Glomerular endothelial cell (primary cell): Measurements from ENCODE around the gene TSPEAR. TPM values are rescaled to one million over a fixed set of nuclear protein-coding genes. Genes with fewer than 3 reads are reported as not detected.
"Not testable (repeated sequence)": the region's sequence is repeated elsewhere in the genome, so short reads cannot be mapped to it uniquely, and the experiment has no call there.

Source experiments
- DNase-seq: peaks from one replicate; pipeline ENCODE4 v3.0.0-alpha.2; 2011; ENCODE audit warnings: low read depth, low spot score; ENCODE audit errors: extremely low read depth
- total RNA-seq: library from RNA; depleted of rRNA; stranded (reverse); fragments of >200 nt; gene quantifications from 2 replicates; pipeline ENCODE4 v1.2.3, GENCODE V29; 2015

TSPEAR gene
- total RNA-seq, 1 donor from 2014 or later = 0.12 TPM

- no peak for DNase-seq
Measured at GRCh38 chr21:44595524-44595923, 115.8 kb downstream of the TSPEAR start.

- DNase-seq = no peak
Measured at GRCh38 chr21:44594406-44594916, 116.9 kb downstream of the TSPEAR start.

- no peak for DNase-seq
Measured at GRCh38 chr21:44593598-44594405, 117.6 kb downstream of the TSPEAR start.

DNA sequence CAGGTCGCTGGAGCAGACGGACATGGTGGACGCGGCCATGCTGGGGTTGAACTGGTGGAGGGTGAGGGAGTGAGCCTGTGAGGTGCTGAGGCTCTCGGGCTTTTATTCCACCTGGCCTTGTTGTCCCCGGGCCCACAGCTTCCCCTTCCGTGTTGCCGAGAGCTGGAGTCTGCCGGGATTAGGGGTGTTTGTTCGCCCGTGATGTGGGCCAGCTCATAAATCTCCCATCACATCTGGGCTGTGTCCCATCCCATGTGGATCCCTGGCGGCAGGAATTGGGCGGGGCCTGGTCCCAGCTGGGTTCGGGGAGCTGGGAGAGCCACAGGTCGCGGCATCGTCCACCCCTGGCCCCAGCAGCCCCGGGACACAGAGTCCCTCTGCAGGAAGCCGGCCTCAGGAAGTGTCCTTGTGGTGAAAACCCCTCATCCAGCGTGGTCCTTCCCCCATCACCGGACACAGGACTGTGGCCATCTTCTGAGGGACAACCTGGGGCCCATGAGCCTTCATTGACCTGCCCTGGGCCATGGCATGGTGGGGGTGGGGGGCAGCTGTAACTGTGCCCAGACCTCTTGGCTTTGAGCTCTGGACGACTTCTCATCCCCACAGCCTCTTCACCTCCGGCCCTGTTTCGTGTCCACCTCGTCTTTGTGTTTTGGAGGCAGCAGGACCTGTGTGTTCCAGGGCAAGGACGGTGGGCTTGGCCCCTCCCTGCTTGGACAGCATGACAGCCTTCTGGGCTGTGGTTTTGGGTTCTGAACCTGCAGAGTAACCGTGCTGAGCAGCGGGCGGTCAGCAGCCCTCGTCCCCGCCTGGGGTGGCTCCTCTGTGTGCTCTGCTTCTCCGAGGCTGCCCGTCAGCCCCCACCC is 118.7 kb downstream of the TSPEAR start, which contains the start of gene KRTAP10-6:
TSS of gene KRTAP10-6 (minus strand) at position 60 of the 866 bp plus-strand sequence. CDS start at position 39, 21 bp downstream.
- DNase-seq = no peak

- DNase-seq = not testable (repeated sequence)
Measured at GRCh38 chr21:44591801-44592130, 119.6 kb downstream of the TSPEAR start.

DNA sequence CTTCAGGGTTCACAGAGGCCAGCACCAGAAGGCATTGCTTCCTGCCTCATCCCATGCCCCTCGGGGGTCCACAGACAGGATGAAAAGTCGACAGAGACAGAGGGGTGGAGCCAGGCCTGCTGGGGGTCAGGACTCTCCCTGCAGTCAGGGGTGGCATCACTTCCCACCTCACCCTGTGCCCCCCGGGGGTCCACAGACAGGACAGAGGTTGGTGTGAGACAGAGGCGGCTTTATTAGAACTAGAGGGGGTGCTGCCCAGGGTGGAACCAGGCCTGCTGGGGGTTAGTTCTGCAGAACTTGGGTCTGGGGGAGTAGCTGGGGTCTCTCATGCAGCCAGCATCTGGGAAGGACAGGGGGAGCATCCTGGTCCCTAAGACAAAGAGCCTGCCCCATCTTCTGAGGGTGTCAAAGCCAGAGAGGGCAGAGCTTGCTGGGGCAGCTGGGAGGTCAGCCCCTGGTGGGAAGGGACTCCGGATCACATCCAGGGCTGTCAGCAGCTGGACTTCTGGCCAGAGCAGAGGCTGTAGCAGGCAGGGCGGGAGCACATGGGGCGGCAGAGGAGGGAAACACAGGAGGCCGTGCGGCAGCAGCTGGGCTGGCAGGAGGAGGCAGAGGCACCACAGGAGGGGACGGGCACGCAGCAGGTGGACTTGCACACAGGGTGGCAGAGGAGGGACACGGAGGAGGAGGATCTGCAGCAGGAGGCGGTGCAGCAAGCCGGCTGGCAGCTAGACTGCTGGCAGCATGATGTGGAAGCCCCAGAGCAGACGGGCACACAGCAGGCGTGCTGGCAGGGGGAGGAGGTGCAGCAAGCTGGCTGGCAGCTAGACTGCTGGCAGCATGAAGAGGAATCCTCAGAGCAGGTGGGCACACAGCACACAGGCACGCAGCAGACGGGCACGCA is 120.2 kb downstream of the TSPEAR start:
- not testable (repeated sequence) for DNase-seq

DNA sequence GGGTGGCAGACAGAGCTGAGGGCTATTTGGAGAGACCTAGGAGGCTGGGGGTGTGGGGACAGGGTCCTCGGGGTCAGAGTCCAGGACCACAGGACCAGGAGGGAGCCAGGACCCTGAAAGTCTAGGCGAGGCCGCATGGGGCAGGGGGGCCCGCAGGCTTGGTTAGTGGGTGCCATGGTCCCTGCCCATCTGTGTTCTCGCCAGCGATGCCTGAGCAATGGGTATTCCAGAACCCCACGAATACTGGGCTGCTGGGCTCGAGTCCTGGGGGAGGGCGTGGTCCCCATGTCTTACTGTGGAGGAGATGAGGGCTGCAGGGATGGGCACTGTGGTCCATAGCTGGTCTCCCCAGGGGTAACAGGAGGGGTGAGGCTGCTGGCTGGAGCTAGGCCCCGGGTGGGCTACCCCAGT is 121.1 kb downstream of the TSPEAR start:
- DNase-seq = no peak

DNA sequence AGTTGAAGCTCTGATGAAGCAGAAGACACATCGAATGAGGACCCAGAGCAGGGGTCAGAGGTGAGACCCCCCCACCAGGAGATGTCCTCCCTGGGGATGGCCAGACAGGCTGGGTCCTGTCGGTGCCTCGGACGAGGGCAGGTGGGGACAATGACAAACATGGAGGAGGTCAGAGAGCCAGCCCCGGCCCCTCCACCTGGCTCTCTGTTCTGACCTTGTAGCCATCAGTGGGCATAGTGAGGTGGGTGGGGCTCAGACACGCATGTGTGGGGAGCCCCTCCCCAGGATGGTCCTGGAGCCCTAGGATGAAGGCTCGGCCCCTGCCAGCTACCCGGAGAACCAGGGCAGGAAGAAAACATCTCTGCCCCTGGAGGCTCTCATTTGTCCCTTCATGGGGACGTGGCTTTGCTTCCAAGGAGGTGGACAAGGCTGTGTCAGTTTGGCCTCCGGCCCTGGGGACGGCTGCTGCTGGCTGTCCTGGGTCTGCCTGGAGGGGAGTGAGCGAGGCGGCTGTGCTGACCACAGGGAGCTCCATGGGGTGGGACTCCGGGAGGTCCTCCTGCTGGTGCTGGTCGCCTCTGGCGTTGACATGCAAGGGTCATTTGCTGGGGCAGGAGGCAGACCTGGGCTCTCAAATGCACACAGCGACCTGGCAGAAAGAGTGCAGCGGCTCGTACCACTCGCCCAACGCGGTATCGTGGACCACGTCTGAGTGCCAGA is 121.6 kb downstream of the TSPEAR start:
- DNase-seq = no peak

- no peak for DNase-seq
Measured at GRCh38 chr21:44589094-44589493, 122.3 kb downstream of the TSPEAR start.

DNA sequence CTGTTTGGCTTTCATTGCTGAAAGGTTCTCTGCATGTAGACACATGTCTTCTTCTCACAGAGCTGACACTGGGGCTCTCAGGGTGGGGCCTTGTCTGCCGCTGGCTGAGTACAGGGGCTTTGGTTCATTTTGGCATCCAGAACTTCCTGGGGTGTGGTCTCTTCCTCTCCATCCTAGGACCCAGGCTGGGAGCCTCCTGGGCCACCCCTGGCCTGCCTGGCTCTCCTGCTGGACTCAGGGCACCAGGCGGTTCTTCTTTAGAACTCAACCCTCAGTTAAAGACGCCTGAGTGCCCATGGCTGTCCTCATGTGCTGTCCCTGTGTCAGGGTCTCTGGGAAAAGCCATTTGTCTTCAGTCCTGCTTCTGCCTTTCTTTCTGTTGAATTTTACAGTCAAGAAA is 125.5 kb downstream of the TSPEAR start:
- DNase-seq = no peak

DNA sequence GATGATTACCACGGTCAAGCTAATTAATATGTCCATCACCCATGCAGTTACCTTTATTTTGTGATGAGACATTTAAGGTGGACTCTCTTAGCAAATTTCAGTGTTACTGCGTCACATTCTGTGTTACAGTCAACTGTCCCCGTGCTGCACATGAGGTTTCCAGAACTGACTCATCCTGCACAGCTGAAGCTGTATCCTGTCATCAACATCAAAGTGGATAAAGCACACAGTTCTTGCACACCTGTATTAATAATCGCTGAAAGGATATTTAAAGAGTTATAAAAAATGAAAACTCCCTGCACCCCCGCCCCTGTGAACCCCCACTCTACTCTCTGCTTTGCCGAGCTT is 127.6 kb downstream of the TSPEAR start:
- DNase-seq = no peak

DNA sequence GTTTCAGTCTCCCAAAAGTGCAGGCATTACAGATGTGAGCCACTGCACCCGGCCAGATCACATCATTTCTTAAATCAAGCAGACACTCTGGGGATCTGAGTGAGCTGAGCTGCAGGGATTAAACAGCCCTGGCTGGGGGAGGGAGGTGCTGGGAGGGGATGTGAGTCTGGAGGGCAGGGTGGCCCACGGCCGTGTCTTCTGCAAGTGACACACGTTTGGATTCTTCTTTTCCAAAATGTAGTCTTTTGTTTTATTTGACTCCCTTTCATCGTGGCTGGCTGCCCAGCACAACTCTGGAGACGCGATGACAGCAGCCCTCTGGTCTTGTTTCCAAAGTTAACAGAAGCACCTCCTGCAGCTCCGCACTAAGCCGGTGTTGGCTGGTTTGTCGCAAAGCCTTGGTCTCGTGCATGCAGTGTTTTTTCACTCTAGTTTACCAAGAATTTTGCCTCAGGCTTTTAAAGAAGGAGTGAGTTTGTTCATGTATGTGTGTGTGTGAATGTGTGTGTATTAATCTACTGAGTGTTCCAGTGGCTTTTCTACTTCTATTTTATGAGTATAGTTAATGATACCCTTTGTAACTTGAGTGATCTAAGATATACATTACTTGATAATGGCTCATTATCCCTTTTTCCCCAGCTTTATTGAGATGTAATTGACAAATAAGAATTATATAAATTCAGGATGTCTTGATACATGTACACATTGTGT is 128.1 kb downstream of the TSPEAR start:
- no peak for DNase-seq

DNA sequence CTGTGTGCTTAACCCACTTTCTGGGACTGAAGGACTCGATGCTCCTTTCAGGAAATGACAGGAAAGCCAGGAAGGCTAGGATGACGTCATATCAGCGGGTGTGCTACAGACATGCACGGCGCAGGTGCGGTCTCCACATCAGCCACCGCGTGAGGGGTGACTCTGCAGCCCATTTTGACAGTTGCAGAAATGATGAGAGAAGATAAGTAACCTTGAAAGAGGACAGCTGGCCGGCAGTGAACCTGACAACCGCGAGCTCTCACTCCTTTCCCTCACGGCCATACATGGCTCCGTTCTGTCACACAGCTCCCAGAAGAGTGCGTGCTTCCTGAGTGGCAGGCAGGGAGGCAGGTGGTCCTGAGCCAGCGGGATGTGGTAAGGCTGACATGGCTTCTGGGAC is 129.3 kb downstream of the TSPEAR start:
- no peak for DNase-seq

- DNase-seq = no peak
Measured at GRCh38 chr21:44581158-44581557, 130.2 kb downstream of the TSPEAR start.

DNA sequence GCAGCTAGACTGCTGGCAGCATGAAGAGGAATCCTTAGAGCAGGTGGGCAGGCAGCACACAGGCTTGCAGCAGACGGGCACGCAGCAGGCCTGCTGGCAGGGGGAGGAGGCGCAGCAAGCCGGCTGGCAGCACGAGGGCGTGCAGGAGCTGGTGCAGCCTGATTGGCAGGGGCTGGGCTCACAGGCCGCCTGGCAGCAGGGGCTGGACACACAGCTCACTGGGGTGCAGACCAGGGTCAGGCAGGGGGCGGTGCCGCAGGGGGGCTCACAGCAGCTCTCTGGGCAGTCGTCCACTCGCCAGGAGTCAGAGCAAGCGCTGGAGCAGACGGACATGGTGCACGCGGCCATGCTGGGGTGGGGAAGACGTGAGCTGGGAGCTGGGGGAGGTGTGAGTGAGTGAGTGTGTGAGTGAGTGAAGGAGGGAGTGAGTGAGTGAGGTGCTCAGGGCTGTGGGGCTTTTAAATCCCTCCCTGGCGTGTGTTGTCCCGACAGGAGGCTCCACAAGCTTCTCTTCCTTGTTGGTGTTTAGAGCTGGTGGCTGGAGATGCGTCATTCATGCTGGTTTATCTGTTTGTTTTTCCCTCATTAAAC is 131.0 kb downstream of the TSPEAR start, which contains the start of gene KRTAP10-5:
TSS of gene KRTAP10-5 (minus strand) at position 374 of the 591 bp plus-strand sequence. CDS start at position 348, 26 bp downstream.
- not testable (repeated sequence) for DNase-seq

DNA sequence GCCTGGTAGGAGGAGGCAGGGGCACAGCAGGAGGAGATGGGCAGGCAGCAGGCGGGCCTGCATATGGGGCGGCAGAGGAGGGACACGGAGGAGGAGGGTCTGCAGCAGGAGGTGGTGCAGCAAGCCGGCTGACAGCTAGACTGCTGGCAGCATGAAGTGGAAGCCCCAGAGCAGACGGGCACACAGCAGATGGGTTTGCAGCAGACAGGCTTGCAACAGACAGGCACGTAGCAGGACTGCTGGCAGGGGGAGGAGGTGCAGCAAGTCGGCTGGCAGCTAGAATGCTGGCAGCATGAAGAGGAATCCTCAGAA is 131.6 kb downstream of the TSPEAR start:
- DNase-seq = no peak

DNA sequence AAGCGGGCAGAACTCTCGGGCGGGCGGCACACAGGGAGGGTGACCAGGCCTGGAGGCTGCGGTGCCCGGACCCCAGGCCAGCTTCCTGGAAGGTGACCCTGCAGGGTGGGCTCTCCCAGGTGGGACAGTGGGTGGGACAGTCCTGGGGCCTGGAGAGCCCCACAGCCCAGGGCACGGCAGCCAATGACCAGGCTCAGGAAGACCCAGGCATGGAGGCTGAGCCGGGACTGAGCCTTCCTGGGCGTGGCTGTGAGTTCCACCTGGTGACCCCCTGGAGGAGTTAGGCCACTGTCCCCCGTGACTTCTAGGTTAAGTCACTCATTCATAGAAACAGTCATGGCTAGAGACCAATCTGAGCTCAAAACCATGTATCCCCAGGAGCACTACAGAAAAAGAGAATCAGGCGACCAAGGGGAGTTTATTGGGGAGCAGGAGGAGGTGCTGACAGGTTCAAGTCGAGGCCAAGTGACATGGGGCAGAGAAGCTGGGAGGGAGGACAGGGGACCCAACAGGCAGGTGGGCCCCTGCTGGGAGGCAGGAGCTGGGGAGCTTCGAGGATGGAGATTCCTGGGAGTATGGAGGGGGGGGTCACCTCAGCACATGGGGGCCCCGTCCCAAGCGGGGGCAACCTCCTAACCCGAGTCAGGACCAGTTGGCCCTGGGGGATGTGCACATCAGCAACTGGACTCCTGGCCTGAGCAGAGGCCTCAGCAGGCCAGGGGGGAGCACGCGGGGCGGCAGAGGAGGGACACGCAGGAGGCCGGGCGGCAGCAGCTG is 132.1 kb downstream of the TSPEAR start:
- DNase-seq = no peak

DNA sequence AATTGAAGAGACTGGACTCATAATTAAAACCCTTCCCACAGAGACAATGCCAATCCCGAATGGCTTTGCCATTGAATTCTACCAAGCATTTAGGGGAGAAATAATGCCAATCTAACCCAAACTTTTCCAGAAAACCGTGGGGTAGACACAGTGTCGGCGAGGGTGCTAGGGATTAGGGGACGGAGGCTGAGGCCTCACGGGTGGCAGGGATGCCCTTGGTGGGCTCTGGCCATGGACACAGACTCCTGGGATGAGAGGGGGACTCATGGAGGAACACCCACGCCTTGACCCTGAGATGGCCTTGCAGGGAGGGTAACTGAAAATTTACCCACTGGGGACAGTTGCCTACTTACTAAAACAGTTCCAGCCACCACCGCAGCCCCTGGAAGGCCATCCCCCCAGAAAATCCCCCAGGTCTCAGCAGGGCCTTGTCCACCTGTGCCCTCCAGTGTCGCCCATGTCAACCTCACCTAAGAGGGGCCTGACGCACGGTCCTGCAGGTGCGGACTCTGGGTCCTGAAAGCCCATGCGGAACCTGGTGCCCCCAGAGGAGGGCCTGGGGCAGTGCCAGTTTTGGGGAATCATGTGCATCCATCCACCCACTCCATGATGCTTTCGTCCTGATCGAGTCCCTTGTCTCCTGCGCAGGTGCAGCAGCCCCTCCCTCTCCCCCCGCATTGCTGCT is 132.9 kb downstream of the TSPEAR start:
- DNase-seq = no peak
